WTC11 (cell line): ENCODE results near the gene FAS. TPM values are rescaled to one million over a fixed set of nuclear protein-coding genes. Genes with fewer than 3 reads are reported as not detected.

Experiments
- ATAC-seq: fragments of 200-7000 bp; cut with Tn5 transposase; 2 replicates; pipeline ENCODE4 v1.10.0; 2021; ENCODE audit warnings: mild to moderate bottlenecking, moderate library complexity
- CTCF ChIA-PET: fragments of 300-600 bp; sonication (Branson Sonifier 250); formaldehyde crosslinking; loops from one replicate; lab custom pipeline; 2021; ENCODE audit warnings: antibody characterized with exemption; lab: Charles Lee
- POLR2A ChIA-PET: fragments of 350-600 bp; sonication (Branson Sonifier 250); formaldehyde crosslinking; loops from one replicate; lab custom pipeline; 2021; ENCODE audit warnings: antibody characterized with exemption; lab: Charles Lee
- DNase-seq: peaks from one replicate; pipeline ENCODE4 v3.0.0; 2021; ENCODE audit warnings: low spot score
- H3K27ac Mint-ChIP-seq: 2 replicates; pipeline ENCODE4 v1.8.0; 2021; ENCODE audit warnings: mixed read lengths
- H3K27me3 Mint-ChIP-seq: 2 replicates; pipeline ENCODE4 v1.8.0; 2021; ENCODE audit warnings: low read depth, mild to moderate bottlenecking, moderate library complexity, mixed read lengths
- H3K36me3 Mint-ChIP-seq: 2 replicates; pipeline ENCODE4 v1.8.0; 2021; ENCODE audit warnings: mixed read lengths
- H3K4me1 Mint-ChIP-seq: 2 replicates; pipeline ENCODE4 v1.8.0; 2022; ENCODE audit warnings: mixed read lengths
- H3K4me3 Mint-ChIP-seq: 2 replicates; pipeline ENCODE4 v1.8.0; 2021; ENCODE audit warnings: mild to moderate bottlenecking, moderate library complexity, mixed read lengths
- H3K9me3 Mint-ChIP-seq: 2 replicates; pipeline ENCODE4 v1.8.0; 2021; ENCODE audit warnings: mixed read lengths
- CREM ChIP-seq: sonication (generic); formaldehyde crosslinking; IDR thresholded peaks from 2 replicates; pipeline ENCODE4 v1.8.1; 2022; ENCODE audit warnings: mild to moderate bottlenecking, missing genetic modification reagents, moderate library complexity
- ERG ChIP-seq: fragments of 250-450 bp; sonication (Bioruptor Pico); IDR thresholded peaks from 2 replicates; pipeline ENCODE4 v1.8.0; 2021; ENCODE audit warnings: mild to moderate bottlenecking
- ETV6 ChIP-seq: sonication (generic); formaldehyde crosslinking; IDR thresholded peaks from 2 replicates; pipeline ENCODE4 v1.8.1; 2022; ENCODE audit warnings: mild to moderate bottlenecking, missing genetic modification reagents
- FOXK1 ChIP-seq: sonication (generic); formaldehyde crosslinking; IDR thresholded peaks from 2 replicates; pipeline ENCODE4 v1.8.0; 2022; ENCODE audit warnings: mild to moderate bottlenecking, moderate library complexity, missing genetic modification reagents
- GTF2I ChIP-seq: fragments of 250-450 bp; sonication (Bioruptor Pico); conservative IDR thresholded peaks from 2 replicates; pipeline ENCODE4 v1.4.0; 2021; ENCODE audit warnings: mild to moderate bottlenecking
- IRF2 ChIP-seq: sonication (generic); formaldehyde crosslinking; IDR thresholded peaks from 2 replicates; pipeline ENCODE4 v1.8.0; 2022; ENCODE audit warnings: low read depth, missing genetic modification reagents, borderline replicate concordance
- JUN ChIP-seq: sonication (generic); formaldehyde crosslinking; IDR thresholded peaks from 2 replicates; pipeline ENCODE4 v1.8.0; 2023; ENCODE audit warnings: mild to moderate bottlenecking, missing genetic modification reagents
- MAX ChIP-seq: sonication (generic); formaldehyde crosslinking; IDR thresholded peaks from 2 replicates; pipeline ENCODE4 v1.8.0; 2022; ENCODE audit warnings: mild to moderate bottlenecking, missing genetic modification reagents
- NFE2L1 ChIP-seq: sonication (generic); formaldehyde crosslinking; IDR thresholded peaks from 2 replicates; pipeline ENCODE4 v1.8.1; 2023; ENCODE audit warnings: missing genetic modification reagents
- OVOL2 ChIP-seq: fragments of 250-450 bp; sonication (Bioruptor Pico); IDR thresholded peaks from 2 replicates; pipeline ENCODE4 v1.9.0; 2021; ENCODE audit warnings: mild to moderate bottlenecking, borderline replicate concordance
- PREB ChIP-seq: sonication (generic); formaldehyde crosslinking; IDR thresholded peaks from 2 replicates; pipeline ENCODE4 v1.8.1; 2022; ENCODE audit warnings: mild to moderate bottlenecking, missing genetic modification reagents, moderate library complexity, borderline replicate concordance
- SMAD3 ChIP-seq: sonication (generic); formaldehyde crosslinking; IDR thresholded peaks from 2 replicates; pipeline ENCODE4 v1.8.0; 2022; ENCODE audit warnings: missing genetic modification reagents, mild to moderate bottlenecking, borderline replicate concordance
- SMAD4 ChIP-seq: sonication (generic); formaldehyde crosslinking; IDR thresholded peaks from 2 replicates; pipeline ENCODE4 v1.8.0; 2022; ENCODE audit warnings: mild to moderate bottlenecking, missing genetic modification reagents
- SOX15 ChIP-seq: fragments of 250-450 bp; sonication (Bioruptor Pico); IDR thresholded peaks from 2 replicates; pipeline ENCODE4 v1.9.0; 2021; ENCODE audit warnings: mild to moderate bottlenecking
- SP1 ChIP-seq: sonication (generic); formaldehyde crosslinking; conservative IDR thresholded peaks from 2 replicates; pipeline ENCODE4 v1.8.1; 2022; ENCODE audit warnings: missing genetic modification reagents
- TP53 ChIP-seq: sonication (generic); formaldehyde crosslinking; IDR thresholded peaks from 2 replicates; pipeline ENCODE4 v1.8.1; 2023; ENCODE audit warnings: mild to moderate bottlenecking, missing genetic modification reagents
- ZNF281 ChIP-seq: sonication (generic); formaldehyde crosslinking; IDR thresholded peaks from 2 replicates; pipeline ENCODE4 v1.8.0; 2023; ENCODE audit warnings: mild to moderate bottlenecking, missing genetic modification reagents
- ZNF317 ChIP-seq: sonication (generic); formaldehyde crosslinking; IDR thresholded peaks from 2 replicates; pipeline ENCODE4 v1.8.1; 2023; ENCODE audit warnings: low read depth, mild to moderate bottlenecking, moderate library complexity, missing genetic modification reagents, borderline replicate concordance
- ZNF671 ChIP-seq: fragments of 250-450 bp; sonication (Bioruptor Pico); IDR thresholded peaks from 2 replicates; pipeline ENCODE4 v1.8.0; 2021; ENCODE audit warnings: mild to moderate bottlenecking
- total RNA-seq: library from RNA; stranded (reverse); gene quantifications from 3 replicates; pipeline ENCODE4 v1.2.3, GENCODE V29; 2021

The FAS gene
- total RNA-seq, 1 experiment from 2014 or later = 4.1 TPM

GRCh38 chr10:88989423-88989822 lies 1.2 kb upstream of the FAS start:
- DNase-seq (no peak), ATAC-seq (no peak)
- peaks cover 36% of the 10 kb centered on the region for H3K27me3 Mint-ChIP-seq
- H3K9me3 Mint-ChIP-seq = no peaks in the 10 kb centered on the region
- peak overlapping the region; percentile 88 for H3K4me3 Mint-ChIP-seq
- POLR2A ChIA-PET = no interaction called here
- CTCF ChIA-PET = interaction anchor here (1.2 to 4.9 kb wide), 3 partner anchors 45 to 261 kb away, joined by 4 to 58 read pairs (median 11); no protein-coding TSS in a partner anchor
- no peaks in the 10 kb centered on the region for H3K36me3 Mint-ChIP-seq
- peaks cover 33% of the 10 kb centered on the region for H3K4me1 Mint-ChIP-seq
- H3K27ac Mint-ChIP-seq = no peak overlapping the region
- TF ChIP-seq SMAD3 (no peak), ERG (CRISPR knock-in tag) (no peak), OVOL2 (CRISPR knock-in tag) (no peak), SOX15 (CRISPR knock-in tag) (no peak)

- Mint-ChIP-seq H3K27me3 (peaks cover 36% of the 10 kb centered on the region), H3K9me3 (no peaks in the 10 kb centered on the region), H3K36me3 (no peaks in the 10 kb centered on the region), H3K27ac (no peak overlapping the region), H3K4me3 (peak overlapping the region; percentile 88), H3K4me1 (peaks cover 33% of the 10 kb centered on the region)
- DNase-seq (no peak), ATAC-seq (no peak)
- POLR2A ChIA-PET = interaction anchor here (1.0 to 1.4 kb wide), 2 partner anchors 57 to 218 kb away, joined by 3 read pairs; no protein-coding TSS in a partner anchor
- CTCF ChIA-PET = interaction anchor here (0.7 to 4.9 kb wide), 12 partner anchors 16 to 424 kb away, joined by 3 to 58 read pairs (median 6); partner anchors contain the start of gene CH25H
- TF ChIP-seq GTF2I (CRISPR knock-in tag) (no peak), TP53 (CRISPR knock-in tag) (no peak), SMAD4 (CRISPR knock-in tag) (no peak), NFE2L1 (CRISPR knock-in tag) (no peak), JUN (CRISPR knock-in tag) (no peak), FOXK1 (CRISPR knock-in tag) (no peak)
- TF ChIP-seq, all 79 proteins: peak for 0
Measured at GRCh38 chr10:88989824-88990383, 694 bp upstream of the FAS start.

GRCh38 chr10:88991161-88991898 lies 732 bp downstream of the FAS start:
- Mint-ChIP-seq H3K4me1 (peaks cover 29% of the 10 kb centered on the region), H3K4me3 (peak overlapping the region; percentile 88), H3K36me3 (no peaks in the 10 kb centered on the region), H3K9me3 (no peaks in the 10 kb centered on the region), H3K27ac (no peak overlapping the region), H3K27me3 (peaks cover 36% of the 10 kb centered on the region)
- ChIA-PET CTCF (interaction anchor here (1.0 to 4.9 kb wide), 10 partner anchors 18 to 263 kb away, joined by 3 to 58 read pairs (median 6); partner anchors contain the start of genes CH25H and STAMBPL1), POLR2A (interaction anchor here (1.4 kb wide), 1 partner anchor 58 kb away, joined by 3 read pairs; no protein-coding TSS in a partner anchor)
- ATAC-seq (peak; percentile 8; the same call in 1 of the 2 replicates), DNase-seq (peak; percentile 31)
- TF ChIP-seq ETV6 (CRISPR knock-in tag) = no peak
- no peak for TF ChIP-seq IRF2
- TF ChIP-seq SP1 = no peak
- TF ChIP-seq ZNF281 (CRISPR knock-in tag) = no peak
- TF ChIP-seq CREM (CRISPR knock-in tag) = 0 out of 2 replicates have a peak, but pooled peaks have one; percentile 11
- TF ChIP-seq, all 79 proteins: peak for 1

- no peak for ATAC-seq
- DNase-seq = no peak
- ChIA-PET CTCF (interaction anchor here (1.2 to 4.9 kb wide), 5 partner anchors 55 to 264 kb away, joined by 3 to 58 read pairs (median 10); partner anchors contain the start of gene STAMBPL1), POLR2A (no interaction called here)
- TF ChIP-seq ZNF317 (CRISPR knock-in tag) = no peak
- no peak for TF ChIP-seq NFE2L1 (CRISPR knock-in tag)
- no peak for TF ChIP-seq ERG (CRISPR knock-in tag)
- TF ChIP-seq PREB (CRISPR knock-in tag) = no peak
- no peak for TF ChIP-seq MAX (CRISPR knock-in tag)
- no peak for TF ChIP-seq ZNF671
- peak; percentile 79; the same call in 1 of the 2 replicates for TF ChIP-seq GTF2I (CRISPR knock-in tag)
- Mint-ChIP-seq H3K36me3 (no peaks in the 10 kb centered on the region), H3K27ac (no peak overlapping the region), H3K4me1 (peaks cover 29% of the 10 kb centered on the region), H3K9me3 (no peaks in the 10 kb centered on the region), H3K27me3 (peaks cover 36% of the 10 kb centered on the region), H3K4me3 (peak overlapping the region; percentile 88)
Measured at GRCh38 chr10:88991899-88992320, 1.3 kb downstream of the FAS start.
